H1 (cell line): ENCODE measurements around the gene LCN12. TPM values are rescaled to one million over a fixed set of nuclear protein-coding genes. Genes with fewer than 3 reads are reported as not detected.

Experiments used
- CTCF ChIA-PET: fragments of 300-600 bp; sonication (Branson Sonifier 250); formaldehyde crosslinking; loops from one replicate; lab custom pipeline; 2021; ENCODE audit not compliant: partially characterized antibody; lab: Charles Lee
- POLR2A ChIA-PET: fragments of 300-600 bp; sonication (Branson Sonifier 250); formaldehyde crosslinking; loops from one replicate; lab custom pipeline; 2021; ENCODE audit warnings: inconsistent platforms; ENCODE audit not compliant: partially characterized antibody; lab: Charles Lee
- DNase-seq, 2 experiments: peaks; one replicate each; pipeline versions ENCODE4 v3.0.0 to v3.0.0-alpha.2; 2010 to 2022; ENCODE audit warnings: low spot score in 2 of 2, low read depth in 1 of 2, mixed read lengths in 1 of 2
- FAIRE-seq: peaks from 2 replicates; lab custom pipeline; 2011; peaks lifted over from hg19 to GRCh38; lab: Jason Lieb, UNC
- H2AFZ ChIP-seq: 2 replicates; pipeline ENCODE4 v1.8.1; 2012; ENCODE audit warnings: low read length, inconsistent platforms
- H2AK5ac ChIP-seq: 2 replicates; pipeline ENCODE4 v1.6.1; 2013; ENCODE audit warnings: low read depth, low read length
- H2BK120ac ChIP-seq: replicated peaks from 2 replicates; pipeline ENCODE3; 2013; ENCODE audit warnings: low read depth, low read length, inconsistent platforms
- H2BK12ac ChIP-seq: 2 replicates; pipeline ENCODE4 v1.6.1; 2013; ENCODE audit warnings: low read depth, low read length
- H2BK15ac ChIP-seq: 2 replicates; pipeline ENCODE4 v1.6.1; 2013; ENCODE audit warnings: low read length
- H2BK20ac ChIP-seq: 2 replicates; pipeline ENCODE4 v1.6.1; 2013; ENCODE audit warnings: low read length
- H2BK5ac ChIP-seq: 2 replicates; pipeline ENCODE4 v1.6.1; 2013; ENCODE audit warnings: low read depth, low read length
- H3K14ac ChIP-seq: 2 replicates; pipeline ENCODE4 v1.6.1; 2013; ENCODE audit warnings: inconsistent platforms; ENCODE audit not compliant: insufficient read length
- H3K18ac ChIP-seq: 2 replicates; pipeline ENCODE4 v1.6.1; 2013; ENCODE audit warnings: low read length; ENCODE audit errors: extremely low read depth
- H3K23ac ChIP-seq: 2 replicates; pipeline ENCODE4 v1.6.1; 2013; ENCODE audit warnings: inconsistent platforms; ENCODE audit not compliant: insufficient read length
- H3K23me2 ChIP-seq: 2 replicates; pipeline ENCODE4 v1.6.1; 2013; ENCODE audit warnings: low read depth, low read length
- H3K27ac ChIP-seq: 2 replicates; pipeline ENCODE4 v1.6.1; 2011; ENCODE audit warnings: low read depth, low read length, inconsistent platforms
- H3K27me3 ChIP-seq, 4 experiments: replicated peaks in 1 of 4; 1 replicate in 1 of 4; 2 replicates in 3 of 4; pipeline versions ENCODE4 v1.6.1 to v1.8.1; 2011 to 2013; ENCODE audit warnings: low read length in 3 of 4, mild to moderate bottlenecking in 3 of 4, inconsistent platforms in 2 of 4, mixed read lengths in 2 of 4, moderate library complexity in 1 of 4; ENCODE audit not compliant: control insufficient read depth in 3 of 4, insufficient read depth in 3 of 4; ENCODE audit errors: extremely low read depth in 1 of 4
- H3K36me3 ChIP-seq, 4 experiments: 2 replicates each; pipeline versions ENCODE4 v1.6.1 to v1.8.1; 2011 to 2013; ENCODE audit warnings: mild to moderate bottlenecking in 4 of 4, low read length in 3 of 4, moderate library complexity in 2 of 4, control low read depth in 1 of 4, inconsistent platforms in 1 of 4; ENCODE audit not compliant: insufficient read depth in 4 of 4, control insufficient read depth in 2 of 4
- H3K4ac ChIP-seq: replicated peaks from 2 replicates; pipeline ENCODE3; 2013; ENCODE audit warnings: low read length, low read depth, mixed read lengths, inconsistent platforms; ENCODE audit not compliant: insufficient read length
- H3K4me1 ChIP-seq, 4 experiments: replicated peaks in 1 of 4; 1 replicate in 1 of 4; 2 replicates in 3 of 4; pipeline versions ENCODE4 v1.6.1 to v1.8.1; 2011 to 2013; ENCODE audit warnings: low read length in 3 of 4, inconsistent platforms in 2 of 4, mixed read lengths in 1 of 4; ENCODE audit not compliant: insufficient read depth in 4 of 4, control insufficient read depth in 3 of 4
- H3K4me2 ChIP-seq, 2 experiments: 2 replicates each; pipeline versions ENCODE4 v1.6.1 to v1.8.1; 2011 to 2013; ENCODE audit warnings: low read depth in 2 of 2, low read length in 2 of 2, control low read depth in 1 of 2, inconsistent platforms in 1 of 2, mild to moderate bottlenecking in 1 of 2; ENCODE audit not compliant: insufficient read depth in 1 of 2
- H3K4me3 ChIP-seq, 4 experiments: fragments of 200-600, 300-600 bp in 1 of 4; sonication (generic), shearing (Covaris generic), sonication (Bioruptor Twin) in 1 of 4; 2 replicates each; pipeline versions ENCODE4 v1.5.1 to v1.8.1; 2011 to 2016; ENCODE audit warnings: low read length in 4 of 4, low read depth in 3 of 4, control low read depth in 2 of 4, inconsistent platforms in 2 of 4, mild to moderate bottlenecking in 2 of 4, mixed read lengths in 1 of 4, moderate library complexity in 1 of 4; ENCODE audit not compliant: insufficient read depth in 2 of 4; ENCODE audit errors: extremely low read depth in 1 of 4
- H3K56ac ChIP-seq: replicated peaks from 2 replicates; pipeline ENCODE3; 2013; ENCODE audit warnings: low read depth, mild to moderate bottlenecking, mixed read lengths, low read length, inconsistent platforms; ENCODE audit not compliant: insufficient read length
- H3K79me1 ChIP-seq: 2 replicates; pipeline ENCODE4 v1.6.1; 2013; ENCODE audit warnings: low read depth, low read length, control low read depth
- H3K79me2 ChIP-seq, 2 experiments: 2 replicates each; pipeline versions ENCODE4 v1.6.1 to v1.8.1; 2012 to 2013; ENCODE audit warnings: low read length in 2 of 2, mild to moderate bottlenecking in 2 of 2, inconsistent platforms in 1 of 2; ENCODE audit not compliant: insufficient read depth in 2 of 2, control insufficient read depth in 1 of 2
- H3K9ac ChIP-seq, 4 experiments: replicated peaks in 1 of 4; 1 replicate in 1 of 4; 2 replicates in 3 of 4; pipeline versions ENCODE4 v1.6.1 to v1.8.1; 2011 to 2013; ENCODE audit warnings: low read depth in 3 of 4, low read length in 3 of 4, control low read depth in 2 of 4, mild to moderate bottlenecking in 2 of 4, moderate library complexity in 2 of 4, inconsistent platforms in 1 of 4; ENCODE audit errors: extremely low read depth in 1 of 4
- H3K9me3 ChIP-seq, 2 experiments: 2 replicates each; pipeline versions ENCODE4 v1.6.1 to v1.8.1; 2012 to 2013; ENCODE audit warnings: mild to moderate bottlenecking in 2 of 2, moderate library complexity in 2 of 2, control low read depth in 1 of 2, inconsistent platforms in 1 of 2, low read depth in 1 of 2, low read length in 1 of 2, mixed read lengths in 1 of 2; ENCODE audit not compliant: insufficient read depth in 2 of 2
- H4K20me1 ChIP-seq, 2 experiments: replicated peaks in 1 of 2; 2 replicates each; pipeline versions ENCODE3 to v1.8.1; 2011 to 2013; ENCODE audit warnings: inconsistent platforms in 2 of 2, low read length in 2 of 2, mild to moderate bottlenecking in 1 of 2; ENCODE audit not compliant: insufficient read depth in 2 of 2, control insufficient read depth in 1 of 2
- H4K5ac ChIP-seq: 2 replicates; pipeline ENCODE4 v1.6.1; 2013; ENCODE audit warnings: low read length, low read depth, mixed read lengths, inconsistent platforms; ENCODE audit not compliant: insufficient read length
- H4K8ac ChIP-seq: 2 replicates; pipeline ENCODE4 v1.8.0; 2013; ENCODE audit warnings: mild to moderate bottlenecking, moderate library complexity, low read length, inconsistent platforms; ENCODE audit not compliant: insufficient read depth; ENCODE audit errors: extremely low read depth
- H4K91ac ChIP-seq: replicated peaks from 2 replicates; pipeline ENCODE3; 2013; ENCODE audit warnings: low read length, mixed read lengths, inconsistent platforms; ENCODE audit not compliant: insufficient read length
- TEAD4 ChIP-seq: IDR thresholded peaks from 2 replicates; pipeline ENCODE4 v1.6.1; 2012; ENCODE audit warnings: low read depth, low read length, inconsistent platforms, mixed read lengths
- WGBS, 2 experiments: shearing (Covaris generic) in 1 of 2; methylation state at CpG; one replicate each; pipeline versions ENCODE4 v1.1.6 to v1.1.7; 2013 to 2015; ENCODE audit warnings: low lambda C conversion rate in 2 of 2, mixed read lengths in 2 of 2, inconsistent platforms in 1 of 2, low coverage in 1 of 2, missing lambda C conversion rate in 1 of 2; ENCODE audit not compliant: insufficient replicate concordance in 2 of 2, insufficient coverage in 1 of 2, insufficient read length in 1 of 2; ENCODE audit errors: extremely low coverage in 1 of 2, missing lambda C conversion rate in 1 of 2; 5-methylcytosine and 5-hydroxymethylcytosine counted together
- polyA plus RNA-seq, 7 experiments: library from polyadenylated mRNA; depleted of rRNA in 3 of 7; stranded (reverse) in 5 of 7; unstranded in 2 of 7; fragments of >200 nt in 5 of 7; fragments of 200-250 nt in 2 of 7; gene quantifications; 1 replicate in 5 of 7; 2 replicates in 1 of 7; 4 replicates in 1 of 7; pipeline versions ENCODE4 v1.2.1 to v1.2.3, GENCODE V29; 2011 to 2013; ENCODE audit warnings: missing spikeins in 2 of 7, mixed read lengths in 2 of 7
- total RNA-seq: library from RNA; stranded (reverse); fragmentation: NEBNext Ultra II Directional; extraction: Animal tissue kit (Norgen Biotek cat#: 25700); gene quantifications from 2 replicates; pipeline ENCODE4 v1.2.1, GENCODE V29; 2021

LCN12 gene
- total and polyA plus RNA-seq, 2 of the 8 experiments (the other 6 are each of a cell fraction or from before 2014, with no cell fraction given), result 1.1 to 1.7 TPM

- H3K79me1 ChIP-seq, result no peaks in the 10 kb centered on the region; the same call in 1 of the 2 replicates
- FAIRE-seq (no peak), DNase-seq (no peak)
- H3K23ac ChIP-seq, result no peak overlapping the region
- H2BK120ac ChIP-seq, result no peak overlapping the region
- H4K8ac ChIP-seq, result no peak overlapping the region; the same call in 1 of the 2 replicates
- H3K27ac ChIP-seq, result no peak overlapping the region
- ChIA-PET CTCF (interaction anchor here (1.2 to 1.6 kb wide), 2 partner anchors 89 to 96 kb away, joined by 4 to 6 read pairs; partner anchors contain the start of gene ABCA2), POLR2A (interaction anchor here (0.9 kb wide), 1 partner anchor 9 kb away, joined by 3 read pairs; no protein-coding TSS in a partner anchor)
- H3K23me2 ChIP-seq, result peaks cover 5% of the 10 kb centered on the region; the same call in 1 of the 2 replicates
- 89% methylated on average over 16 of the region's 16 CpGs; no CpG with 5 or more reads in 1 of the 2 experiments for WGBS, 2 experiments
- peaks cover 0 to 9% (median 6%) of the 10 kb centered on the region in 4 experiments; a peak in 5 of 7 replicates for H3K4me1 ChIP-seq
- no peaks in the 10 kb centered on the region for H3K27me3 ChIP-seq
- no peak overlapping the region for H3K9ac ChIP-seq
- no peak overlapping the region for H2BK20ac ChIP-seq
- no peak overlapping the region for H2BK12ac ChIP-seq
- H2AK5ac ChIP-seq, result no peak overlapping the region
- H3K56ac ChIP-seq, result no peak overlapping the region
- H3K4me2 ChIP-seq, result no peak overlapping the region
- H3K4me3 ChIP-seq, result no peak overlapping the region
- no peaks in the 10 kb centered on the region for H3K9me3 ChIP-seq
- no peak overlapping the region for H2BK15ac ChIP-seq
- H3K36me3 ChIP-seq, result peaks cover 12 to 34% (median 16%) of the 10 kb centered on the region in 4 experiments; a peak in 7 of 8 replicates
- H3K4ac ChIP-seq, result no peak overlapping the region
- no peak overlapping the region for H4K91ac ChIP-seq
- H3K79me2 ChIP-seq, result peaks cover 0 to 3% of the 10 kb centered on the region in 2 experiments; a peak in 1 of 4 replicates
- H4K20me1 ChIP-seq, result peaks cover 7 to 32% of the 10 kb centered on the region in 2 experiments
- no peak overlapping the region for H2AFZ ChIP-seq
- no peak overlapping the region for H4K5ac ChIP-seq
- no peak overlapping the region for H3K18ac ChIP-seq
- no peak overlapping the region for H3K14ac ChIP-seq
- H2BK5ac ChIP-seq, result no peak overlapping the region
- TF ChIP-seq TEAD4, result no peak
Measured at GRCh38 chr9:136939996-136940525, 12.0 kb upstream of the LCN12 start.
